Astrocyte (in vitro differentiated cells and primary cell): ENCODE measurements around the gene CNNM2.

Experiments used
- EZH2 ChIP-seq: IDR thresholded peaks from 2 replicates; pipeline ENCODE4 v1.6.1; 2012; ENCODE audit warnings: mild to moderate bottlenecking, low read length, inconsistent platforms; ENCODE audit not compliant: insufficient read depth
- TF ChIP-seq, protein P1 (sequence below): IDR thresholded peaks from 2 replicates; pipeline ENCODE4 v1.5.1; 2011; ENCODE audit warnings: low read depth, mild to moderate bottlenecking, inconsistent platforms, low read length, moderate library complexity; ENCODE audit not compliant: insufficient read depth

DNA sequence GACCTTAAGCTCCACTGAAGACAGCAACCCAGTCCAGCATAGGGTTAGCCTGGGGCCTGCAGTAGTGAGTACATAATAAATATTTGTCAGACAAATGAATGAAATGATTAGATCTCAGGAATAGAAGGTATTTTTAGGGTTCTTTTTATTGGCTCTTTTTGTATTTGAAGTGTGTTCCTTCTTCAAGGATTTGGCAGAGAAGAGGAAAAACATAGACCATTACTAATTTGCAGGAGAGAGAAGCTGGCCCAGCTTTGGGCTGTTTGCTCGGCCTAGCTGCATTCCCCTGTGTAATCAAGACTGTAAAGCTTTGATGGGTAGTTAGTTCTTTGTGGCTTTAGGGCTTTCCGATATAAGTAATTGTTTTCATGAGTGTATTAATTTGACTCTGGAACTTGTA lies 64.2 kb downstream of the CNNM2 start:
- TF ChIP-seq, protein P1, sequence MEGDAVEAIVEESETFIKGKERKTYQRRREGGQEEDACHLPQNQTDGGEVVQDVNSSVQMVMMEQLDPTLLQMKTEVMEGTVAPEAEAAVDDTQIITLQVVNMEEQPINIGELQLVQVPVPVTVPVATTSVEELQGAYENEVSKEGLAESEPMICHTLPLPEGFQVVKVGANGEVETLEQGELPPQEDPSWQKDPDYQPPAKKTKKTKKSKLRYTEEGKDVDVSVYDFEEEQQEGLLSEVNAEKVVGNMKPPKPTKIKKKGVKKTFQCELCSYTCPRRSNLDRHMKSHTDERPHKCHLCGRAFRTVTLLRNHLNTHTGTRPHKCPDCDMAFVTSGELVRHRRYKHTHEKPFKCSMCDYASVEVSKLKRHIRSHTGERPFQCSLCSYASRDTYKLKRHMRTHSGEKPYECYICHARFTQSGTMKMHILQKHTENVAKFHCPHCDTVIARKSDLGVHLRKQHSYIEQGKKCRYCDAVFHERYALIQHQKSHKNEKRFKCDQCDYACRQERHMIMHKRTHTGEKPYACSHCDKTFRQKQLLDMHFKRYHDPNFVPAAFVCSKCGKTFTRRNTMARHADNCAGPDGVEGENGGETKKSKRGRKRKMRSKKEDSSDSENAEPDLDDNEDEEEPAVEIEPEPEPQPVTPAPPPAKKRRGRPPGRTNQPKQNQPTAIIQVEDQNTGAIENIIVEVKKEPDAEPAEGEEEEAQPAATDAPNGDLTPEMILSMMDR: no peak
- no peak for TF ChIP-seq EZH2
